Measurements from ENCODE around the gene PKD2. TPM values are rescaled to one million over a fixed set of nuclear protein-coding genes. Genes with fewer than 3 reads are reported as not detected.

Gene PKD2
- total and polyA plus RNA-seq, 4 donors: 8.5 to 71.2 (median 17.1) TPM

DNA sequence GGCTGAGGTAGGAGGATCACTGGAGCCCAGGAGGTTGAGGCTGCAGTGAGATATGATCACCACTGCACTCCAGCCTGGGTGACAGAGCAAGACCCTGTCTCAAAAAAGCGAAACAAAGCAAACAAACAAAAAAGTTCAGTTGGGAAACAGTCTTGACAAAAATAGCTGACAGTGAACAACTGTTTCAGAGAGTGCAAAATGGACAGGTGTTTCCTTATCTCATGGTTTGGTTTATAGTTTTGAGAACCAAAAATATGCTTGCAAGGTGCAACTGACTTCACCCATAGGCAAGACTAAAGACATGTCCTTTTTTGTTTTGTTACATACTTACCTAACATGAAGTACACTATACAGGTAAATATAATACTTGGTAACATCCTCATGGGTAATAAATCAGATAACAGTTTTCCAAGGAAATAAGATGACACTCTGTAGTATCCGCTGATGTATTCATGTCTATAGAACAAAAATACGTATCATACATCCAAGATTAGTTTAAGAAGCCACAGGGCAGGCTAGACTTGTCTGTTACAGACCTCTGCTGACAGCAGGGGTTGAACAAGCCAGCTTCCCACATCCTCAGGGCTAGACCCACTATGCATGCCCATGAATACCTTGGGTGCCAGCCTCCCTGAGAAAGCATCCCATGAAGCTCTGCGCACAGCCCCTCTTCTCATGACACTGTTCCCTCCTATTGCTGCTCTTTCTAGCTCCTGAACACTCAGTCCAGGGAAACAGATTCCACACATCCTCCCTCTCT, 91.7 kb downstream of the PKD2 start:
- peaks cover 0 to 7% (median 2%) of the 10 kb centered on the region in 4 donors for H3K36me3 ChIP-seq (ENCODE audit: control insufficient read depth in 4 of 4, insufficient read depth in 4 of 4, low read length in 4 of 4)
- no peak overlapping the region for H3K4me3 ChIP-seq
- DNase-seq (no peak), ATAC-seq (ENCODE audit: insufficient read depth, low FRiP score) (no peak)
- TF ChIP-seq, protein P1, sequence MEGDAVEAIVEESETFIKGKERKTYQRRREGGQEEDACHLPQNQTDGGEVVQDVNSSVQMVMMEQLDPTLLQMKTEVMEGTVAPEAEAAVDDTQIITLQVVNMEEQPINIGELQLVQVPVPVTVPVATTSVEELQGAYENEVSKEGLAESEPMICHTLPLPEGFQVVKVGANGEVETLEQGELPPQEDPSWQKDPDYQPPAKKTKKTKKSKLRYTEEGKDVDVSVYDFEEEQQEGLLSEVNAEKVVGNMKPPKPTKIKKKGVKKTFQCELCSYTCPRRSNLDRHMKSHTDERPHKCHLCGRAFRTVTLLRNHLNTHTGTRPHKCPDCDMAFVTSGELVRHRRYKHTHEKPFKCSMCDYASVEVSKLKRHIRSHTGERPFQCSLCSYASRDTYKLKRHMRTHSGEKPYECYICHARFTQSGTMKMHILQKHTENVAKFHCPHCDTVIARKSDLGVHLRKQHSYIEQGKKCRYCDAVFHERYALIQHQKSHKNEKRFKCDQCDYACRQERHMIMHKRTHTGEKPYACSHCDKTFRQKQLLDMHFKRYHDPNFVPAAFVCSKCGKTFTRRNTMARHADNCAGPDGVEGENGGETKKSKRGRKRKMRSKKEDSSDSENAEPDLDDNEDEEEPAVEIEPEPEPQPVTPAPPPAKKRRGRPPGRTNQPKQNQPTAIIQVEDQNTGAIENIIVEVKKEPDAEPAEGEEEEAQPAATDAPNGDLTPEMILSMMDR (IDR thresholded peaks at IDR 0.05; ENCODE audit: control extremely low read depth, extremely low read depth): no peak
- WGBS, 2 donors: 94 to 95% methylated on average over 4 of the region's 4 CpGs
- no peaks in the 10 kb centered on the region for H3K9me3 ChIP-seq (ENCODE audit: control insufficient read depth in 4 of 4, insufficient read depth in 3 of 4, low read length in 3 of 4)
- H3K4me1 ChIP-seq (ENCODE audit: control insufficient read depth in 5 of 5, insufficient read depth in 5 of 5, low read length in 5 of 5): no peaks in the 10 kb centered on the region
- H3K27ac ChIP-seq (ENCODE audit: low read depth in 1 of 2, low read length in 1 of 2): no peak overlapping the region
- H3K27me3 ChIP-seq (ENCODE audit: control insufficient read depth in 3 of 3, insufficient read depth in 3 of 3, low read length in 2 of 3): no peaks in the 10 kb centered on the region
- no peak overlapping the region for H3K9ac ChIP-seq (ENCODE audit: insufficient read depth in 1 of 2, low read length in 2 of 2)

DNA sequence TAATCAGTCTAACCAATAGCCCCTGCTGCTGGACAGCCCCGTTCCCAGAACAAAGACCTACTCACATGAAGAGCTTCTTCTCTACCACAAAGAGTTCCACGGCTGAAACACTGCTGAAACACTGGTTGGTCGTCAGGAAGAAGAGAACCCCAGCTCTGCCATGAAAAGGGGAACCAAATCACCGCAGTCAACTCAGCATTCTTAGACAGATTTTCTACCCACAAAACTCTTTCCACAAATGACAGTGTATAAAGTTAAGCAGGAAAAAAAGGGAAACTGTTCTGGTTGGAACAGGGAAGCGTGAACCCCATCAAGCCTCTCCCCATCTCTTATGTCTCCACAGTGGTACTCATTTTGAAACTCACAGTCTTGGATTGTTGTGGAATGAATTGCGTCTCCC, 93.7 kb downstream of the PKD2 start:
- DNase-seq: peak in 2 of 3 donors; percentile 9 to 15

DNA sequence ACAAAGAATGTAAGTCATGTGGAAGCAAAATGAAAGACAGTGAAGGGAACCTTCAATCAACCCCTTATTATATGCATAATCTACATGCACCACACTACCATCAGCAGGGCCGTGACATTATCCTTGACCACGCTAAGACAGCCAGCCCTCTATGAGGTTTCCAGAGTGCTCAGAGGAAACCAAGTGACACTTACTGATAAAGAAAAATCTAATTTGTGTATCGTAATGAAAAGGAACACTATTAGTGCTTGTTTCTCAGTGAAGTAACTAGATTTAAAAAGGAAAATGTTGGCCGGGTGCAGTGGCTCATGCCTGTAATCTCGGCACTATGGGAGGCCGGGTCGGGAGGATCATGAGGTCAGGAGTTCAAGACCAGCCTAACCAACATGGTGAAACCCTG, 94.6 kb downstream of the PKD2 start:
- Histone ChIP-seq H3K4me3 (no peak overlapping the region), H3K4me1 (ENCODE audit: control insufficient read depth in 5 of 5, insufficient read depth in 5 of 5, low read length in 5 of 5) (peaks cover 0 to under 1% (median 0%) of the 10 kb centered on the region in 5 donors), H3K36me3 (ENCODE audit: control insufficient read depth in 4 of 4, insufficient read depth in 4 of 4, low read length in 4 of 4) (peaks cover 0 to 7% (median 3%) of the 10 kb centered on the region in 4 donors), H3K9me3 (ENCODE audit: control insufficient read depth in 4 of 4, insufficient read depth in 3 of 4, low read length in 3 of 4) (no peaks in the 10 kb centered on the region), H3K27ac (ENCODE audit: low read depth in 1 of 2, low read length in 1 of 2) (no peak overlapping the region), H3K9ac (ENCODE audit: insufficient read depth in 1 of 2, low read length in 2 of 2) (no peak overlapping the region), H3K27me3 (ENCODE audit: control insufficient read depth in 3 of 3, insufficient read depth in 3 of 3, low read length in 2 of 3) (no peaks in the 10 kb centered on the region)
- TF ChIP-seq, protein P1 (IDR thresholded peaks at IDR 0.05; ENCODE audit: control extremely low read depth, extremely low read depth): no peak
- 79 to 85% methylated on average over 7 of the region's 7 CpGs for WGBS, 2 donors
- DNase-seq (no peak), ATAC-seq (ENCODE audit: insufficient read depth, low FRiP score) (no peak)

More for the DNA sequence above, 93.7 kb downstream of the PKD2 start:
- Histone ChIP-seq H3K27me3 (ENCODE audit: control insufficient read depth in 3 of 3, insufficient read depth in 3 of 3, low read length in 2 of 3) (no peaks in the 10 kb centered on the region), H3K9me3 (ENCODE audit: control insufficient read depth in 4 of 4, insufficient read depth in 3 of 4, low read length in 3 of 4) (no peaks in the 10 kb centered on the region), H3K27ac (ENCODE audit: low read depth in 1 of 2, low read length in 1 of 2) (no peak overlapping the region), H3K9ac (ENCODE audit: insufficient read depth in 1 of 2, low read length in 2 of 2) (no peak overlapping the region), H3K4me3 (no peak overlapping the region), H3K36me3 (ENCODE audit: control insufficient read depth in 4 of 4, insufficient read depth in 4 of 4, low read length in 4 of 4) (peaks cover 0 to 7% (median 1%) of the 10 kb centered on the region in 4 donors), H3K4me1 (ENCODE audit: control insufficient read depth in 5 of 5, insufficient read depth in 5 of 5, low read length in 5 of 5) (no peaks in the 10 kb centered on the region)
- TF ChIP-seq, protein P1 (IDR thresholded peaks at IDR 0.05; ENCODE audit: control extremely low read depth, extremely low read depth): no peak
- WGBS, 2 donors: 49 to 68% methylated on average over 6 of the region's 6 CpGs
- peak; percentile 34 for ATAC-seq (ENCODE audit: insufficient read depth, low FRiP score)

Data from lung (tissue), 12 donors.